Measurements from ENCODE around the gene EXOSC7.

The EXOSC7 gene

GRCh38 chr3:44976002-44976815 lies at the start of gene EXOSC7, which contains the start of gene ZDHHC3:
EXOSC7 (plus strand) TSS chr3:44976244; CDS start chr3:44976278, 34 bp downstream.
ZDHHC3 (minus strand) TSS chr3:44976174; CDS start chr3:44959436, 16,738 bp downstream.
- H3K4me1 ChIP-seq (ENCODE audit: control insufficient read depth in 5 of 5, insufficient read depth in 5 of 5, low read length in 5 of 5) = peaks cover 5 to 44% (median 39%) of the 10 kb centered on the region in 5 donors
- H3K9me3 ChIP-seq (ENCODE audit: control insufficient read depth in 5 of 5, low read length in 5 of 5) = no peaks in the 10 kb centered on the region
- H3K4me3 ChIP-seq (ENCODE audit: low read depth in 1 of 5, low read length in 5 of 5) = peak within 1 kb of the TSS; percentile 94 to 99 (median 95)
- no peaks in the 10 kb centered on the region for H3K27me3 ChIP-seq (ENCODE audit: control insufficient read depth in 5 of 5, insufficient read depth in 4 of 5, low read length in 5 of 5)
- H3K9ac ChIP-seq (ENCODE audit: low read length in 5 of 5) = peak within 1 kb of the TSS; percentile 83 to 97 (median 95)
- peaks cover 0 to under 1% (median 0%) of the 10 kb centered on the region in 5 donors for H3K36me3 ChIP-seq (ENCODE audit: control insufficient read depth in 5 of 5, insufficient read depth in 5 of 5, low read length in 5 of 5)
- H3K27ac ChIP-seq (ENCODE audit: low read depth, low read length) = peak within 1 kb of the TSS; percentile 90

- H3K27me3 ChIP-seq (ENCODE audit: control insufficient read depth in 5 of 5, insufficient read depth in 4 of 5, low read length in 5 of 5) = no peaks in the 10 kb centered on the region
- H3K9me3 ChIP-seq (ENCODE audit: control insufficient read depth in 5 of 5, low read length in 5 of 5) = no peaks in the 10 kb centered on the region
- peaks cover 0 to 21% (median 19%) of the 10 kb centered on the region in 5 donors for H3K4me1 ChIP-seq (ENCODE audit: control insufficient read depth in 5 of 5, insufficient read depth in 5 of 5, low read length in 5 of 5)
- no peak overlapping the region for H3K9ac ChIP-seq (ENCODE audit: low read length in 5 of 5)
- no peak overlapping the region for H3K4me3 ChIP-seq (ENCODE audit: low read depth in 1 of 5, low read length in 5 of 5)
- peaks cover 0 to 85% (median 70%) of the 10 kb centered on the region in 5 donors for H3K36me3 ChIP-seq (ENCODE audit: control insufficient read depth in 5 of 5, insufficient read depth in 5 of 5, low read length in 5 of 5)
- no peak overlapping the region for H3K27ac ChIP-seq (ENCODE audit: low read depth, low read length)
Measured at GRCh38 chr3:44926921-44927320, 49.1 kb upstream of the EXOSC7 start.

- Histone ChIP-seq H3K27ac (ENCODE audit: low read depth, low read length) (no peak overlapping the region), H3K27me3 (ENCODE audit: control insufficient read depth in 5 of 5, insufficient read depth in 4 of 5, low read length in 5 of 5) (no peaks in the 10 kb centered on the region), H3K9me3 (ENCODE audit: control insufficient read depth in 5 of 5, low read length in 5 of 5) (no peaks in the 10 kb centered on the region), H3K4me3 (ENCODE audit: low read depth in 1 of 5, low read length in 5 of 5) (no peak overlapping the region), H3K9ac (ENCODE audit: low read length in 5 of 5) (no peak overlapping the region), H3K36me3 (ENCODE audit: control insufficient read depth in 5 of 5, insufficient read depth in 5 of 5, low read length in 5 of 5) (peaks cover 0 to 85% (median 68%) of the 10 kb centered on the region in 5 donors), H3K4me1 (ENCODE audit: control insufficient read depth in 5 of 5, insufficient read depth in 5 of 5, low read length in 5 of 5) (peaks cover 0 to 21% (median 19%) of the 10 kb centered on the region in 5 donors)
Measured at GRCh38 chr3:44927371-44927770, 48.7 kb upstream of the EXOSC7 start.

GRCh38 chr3:44929782-44930181 lies 46.3 kb upstream of the EXOSC7 start:
- H3K27me3 ChIP-seq (ENCODE audit: control insufficient read depth in 5 of 5, insufficient read depth in 4 of 5, low read length in 5 of 5) = no peaks in the 10 kb centered on the region
- peaks cover 0 to 28% (median 21%) of the 10 kb centered on the region in 5 donors for H3K4me1 ChIP-seq (ENCODE audit: control insufficient read depth in 5 of 5, insufficient read depth in 5 of 5, low read length in 5 of 5)
- H3K9ac ChIP-seq (ENCODE audit: low read length in 5 of 5) = peak overlapping the region in 1 of 5 donors; percentile 28
- no peak overlapping the region for H3K4me3 ChIP-seq (ENCODE audit: low read depth in 1 of 5, low read length in 5 of 5)
- no peak overlapping the region for H3K27ac ChIP-seq (ENCODE audit: low read depth, low read length)
- H3K36me3 ChIP-seq (ENCODE audit: control insufficient read depth in 5 of 5, insufficient read depth in 5 of 5, low read length in 5 of 5) = peaks cover 0 to 89% (median 80%) of the 10 kb centered on the region in 5 donors
- H3K9me3 ChIP-seq (ENCODE audit: control insufficient read depth in 5 of 5, low read length in 5 of 5) = no peaks in the 10 kb centered on the region

- Histone ChIP-seq H3K36me3 (ENCODE audit: control insufficient read depth in 5 of 5, insufficient read depth in 5 of 5, low read length in 5 of 5) (peaks cover 0 to 80% (median 74%) of the 10 kb centered on the region in 5 donors), H3K4me3 (ENCODE audit: low read depth in 1 of 5, low read length in 5 of 5) (no peak overlapping the region), H3K27me3 (ENCODE audit: control insufficient read depth in 5 of 5, insufficient read depth in 4 of 5, low read length in 5 of 5) (no peaks in the 10 kb centered on the region), H3K9me3 (ENCODE audit: control insufficient read depth in 5 of 5, low read length in 5 of 5) (no peaks in the 10 kb centered on the region), H3K9ac (ENCODE audit: low read length in 5 of 5) (no peak overlapping the region), H3K4me1 (ENCODE audit: control insufficient read depth in 5 of 5, insufficient read depth in 5 of 5, low read length in 5 of 5) (peaks cover 0 to 28% (median 21%) of the 10 kb centered on the region in 5 donors), H3K27ac (ENCODE audit: low read depth, low read length) (no peak overlapping the region)
Measured at GRCh38 chr3:44930911-44931310, 45.1 kb upstream of the EXOSC7 start.

- Histone ChIP-seq H3K9me3 (ENCODE audit: control insufficient read depth in 5 of 5, low read length in 5 of 5) (no peaks in the 10 kb centered on the region), H3K36me3 (ENCODE audit: control insufficient read depth in 5 of 5, insufficient read depth in 5 of 5, low read length in 5 of 5) (peaks cover 0 to 78% (median 67%) of the 10 kb centered on the region in 5 donors), H3K9ac (ENCODE audit: low read length in 5 of 5) (no peak overlapping the region)
Measured at GRCh38 chr3:44931791-44932190, 44.3 kb upstream of the EXOSC7 start.

GRCh38 chr3:44932271-44932670 lies 43.8 kb upstream of the EXOSC7 start:
- peaks cover 0 to 74% (median 63%) of the 10 kb centered on the region in 5 donors for H3K36me3 ChIP-seq (ENCODE audit: control insufficient read depth in 5 of 5, insufficient read depth in 5 of 5, low read length in 5 of 5)
- no peak overlapping the region for H3K9ac ChIP-seq (ENCODE audit: low read length in 5 of 5)
- no peaks in the 10 kb centered on the region for H3K9me3 ChIP-seq (ENCODE audit: control insufficient read depth in 5 of 5, low read length in 5 of 5)
- H3K4me3 ChIP-seq (ENCODE audit: low read depth in 1 of 5, low read length in 5 of 5) = no peak overlapping the region
- no peak overlapping the region for H3K27ac ChIP-seq (ENCODE audit: low read depth, low read length)
- H3K4me1 ChIP-seq (ENCODE audit: control insufficient read depth in 5 of 5, insufficient read depth in 5 of 5, low read length in 5 of 5) = peaks cover 0 to 28% (median 21%) of the 10 kb centered on the region in 5 donors
- H3K27me3 ChIP-seq (ENCODE audit: control insufficient read depth in 5 of 5, insufficient read depth in 4 of 5, low read length in 5 of 5) = no peaks in the 10 kb centered on the region

More at GRCh38 chr3:44931791-44932190, 44.3 kb upstream of the EXOSC7 start:
- Histone ChIP-seq H3K27ac (ENCODE audit: low read depth, low read length) (no peak overlapping the region), H3K27me3 (ENCODE audit: control insufficient read depth in 5 of 5, insufficient read depth in 4 of 5, low read length in 5 of 5) (no peaks in the 10 kb centered on the region), H3K4me1 (ENCODE audit: control insufficient read depth in 5 of 5, insufficient read depth in 5 of 5, low read length in 5 of 5) (peaks cover 0 to 28% (median 21%) of the 10 kb centered on the region in 5 donors), H3K4me3 (ENCODE audit: low read depth in 1 of 5, low read length in 5 of 5) (no peak overlapping the region)

GRCh38 chr3:44932986-44933944 lies 42.8 kb upstream of the EXOSC7 start:
- no peak overlapping the region for H3K9ac ChIP-seq (ENCODE audit: low read length in 5 of 5)
- no peaks in the 10 kb centered on the region for H3K27me3 ChIP-seq (ENCODE audit: control insufficient read depth in 5 of 5, insufficient read depth in 4 of 5, low read length in 5 of 5)
- H3K9me3 ChIP-seq (ENCODE audit: control insufficient read depth in 5 of 5, low read length in 5 of 5) = no peaks in the 10 kb centered on the region
- H3K27ac ChIP-seq (ENCODE audit: low read depth, low read length) = no peak overlapping the region
- peaks cover 0 to 28% (median 21%) of the 10 kb centered on the region in 5 donors for H3K4me1 ChIP-seq (ENCODE audit: control insufficient read depth in 5 of 5, insufficient read depth in 5 of 5, low read length in 5 of 5)
- H3K4me3 ChIP-seq (ENCODE audit: low read depth in 1 of 5, low read length in 5 of 5) = no peak overlapping the region
- H3K36me3 ChIP-seq (ENCODE audit: control insufficient read depth in 5 of 5, insufficient read depth in 5 of 5, low read length in 5 of 5) = peaks cover 0 to 73% (median 60%) of the 10 kb centered on the region in 5 donors

GRCh38 chr3:44939581-44940036 lies 36.4 kb upstream of the EXOSC7 start:
- Histone ChIP-seq H3K4me3 (ENCODE audit: low read depth in 1 of 5, low read length in 5 of 5) (no peak overlapping the region), H3K27ac (ENCODE audit: low read depth, low read length) (peak overlapping the region; percentile 43), H3K4me1 (ENCODE audit: control insufficient read depth in 5 of 5, insufficient read depth in 5 of 5, low read length in 5 of 5) (peaks cover 2 to 21% (median 16%) of the 10 kb centered on the region in 5 donors), H3K27me3 (ENCODE audit: control insufficient read depth in 5 of 5, insufficient read depth in 4 of 5, low read length in 5 of 5) (no peaks in the 10 kb centered on the region), H3K9ac (ENCODE audit: low read length in 5 of 5) (peak overlapping the region in 1 of 5 donors; percentile 17), H3K9me3 (ENCODE audit: control insufficient read depth in 5 of 5, low read length in 5 of 5) (no peaks in the 10 kb centered on the region), H3K36me3 (ENCODE audit: control insufficient read depth in 5 of 5, insufficient read depth in 5 of 5, low read length in 5 of 5) (peaks cover 0 to 67% (median 48%) of the 10 kb centered on the region in 5 donors)
